ENCODE measurements around the gene CELF2. TPM values are rescaled to one million over a fixed set of nuclear protein-coding genes. Genes with fewer than 3 reads are reported as not detected.

CELF2 gene
- total and polyA plus RNA-seq, 8 donors, result 58.0 to 107 (median 65.9) TPM

DNA sequence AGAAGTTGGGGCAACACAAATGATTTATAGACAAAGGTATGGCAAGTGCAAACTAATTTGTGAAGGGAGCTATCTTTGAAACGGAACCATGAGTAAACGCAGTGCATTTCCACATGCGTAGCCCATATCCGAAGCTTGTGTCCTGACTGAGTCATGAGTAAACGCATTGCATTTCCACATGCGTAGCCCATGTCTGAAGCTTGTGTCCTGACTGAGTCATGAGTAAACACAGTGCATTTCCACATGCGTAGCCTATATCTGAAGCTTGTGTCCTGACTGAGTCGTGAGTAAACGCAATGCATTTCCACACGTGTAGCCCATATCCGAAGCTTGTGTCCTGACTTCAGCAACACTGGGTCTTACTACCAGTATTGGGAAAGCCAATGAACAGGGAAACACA, 95.0 kb downstream of the CELF2 start:
- Histone ChIP-seq H3K4me1 (peaks cover 0 to 8% of the 10 kb centered on the region in 2 donors), H3K27me3 (no peaks in the 10 kb centered on the region), H3K4me3 (no peak overlapping the region), H3K27ac (no peak overlapping the region), H3K9me3 (peaks cover 0 to 4% of the 10 kb centered on the region in 2 donors), H3K36me3 (no peaks in the 10 kb centered on the region)
- intact Hi-C loops (cut with DNase I), result no loop called here
- no peak for ATAC-seq
- no peak for DNase-seq
- TF ChIP-seq, protein P1, sequence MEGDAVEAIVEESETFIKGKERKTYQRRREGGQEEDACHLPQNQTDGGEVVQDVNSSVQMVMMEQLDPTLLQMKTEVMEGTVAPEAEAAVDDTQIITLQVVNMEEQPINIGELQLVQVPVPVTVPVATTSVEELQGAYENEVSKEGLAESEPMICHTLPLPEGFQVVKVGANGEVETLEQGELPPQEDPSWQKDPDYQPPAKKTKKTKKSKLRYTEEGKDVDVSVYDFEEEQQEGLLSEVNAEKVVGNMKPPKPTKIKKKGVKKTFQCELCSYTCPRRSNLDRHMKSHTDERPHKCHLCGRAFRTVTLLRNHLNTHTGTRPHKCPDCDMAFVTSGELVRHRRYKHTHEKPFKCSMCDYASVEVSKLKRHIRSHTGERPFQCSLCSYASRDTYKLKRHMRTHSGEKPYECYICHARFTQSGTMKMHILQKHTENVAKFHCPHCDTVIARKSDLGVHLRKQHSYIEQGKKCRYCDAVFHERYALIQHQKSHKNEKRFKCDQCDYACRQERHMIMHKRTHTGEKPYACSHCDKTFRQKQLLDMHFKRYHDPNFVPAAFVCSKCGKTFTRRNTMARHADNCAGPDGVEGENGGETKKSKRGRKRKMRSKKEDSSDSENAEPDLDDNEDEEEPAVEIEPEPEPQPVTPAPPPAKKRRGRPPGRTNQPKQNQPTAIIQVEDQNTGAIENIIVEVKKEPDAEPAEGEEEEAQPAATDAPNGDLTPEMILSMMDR (IDR thresholded peaks at IDR 0.05), result no peak

DNA sequence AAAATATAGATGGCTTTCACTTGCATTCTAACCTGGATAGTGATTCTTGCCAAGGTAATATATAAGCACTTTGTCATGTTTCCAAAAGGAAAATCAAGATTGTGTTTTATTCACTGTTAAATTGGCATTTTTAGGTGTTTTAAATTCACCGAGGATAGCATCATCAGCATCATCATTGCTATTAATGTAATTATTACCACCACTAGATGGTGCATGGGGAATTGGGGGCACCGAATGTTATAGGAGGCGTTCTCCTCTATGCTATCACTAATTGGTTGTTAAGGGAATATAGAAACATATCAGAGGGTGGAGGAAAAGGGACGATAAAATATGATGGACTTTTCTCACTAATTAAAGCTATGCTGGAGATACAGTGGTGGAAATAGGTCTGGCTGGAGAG, 95.5 kb downstream of the CELF2 start:
- peaks cover 0 to 8% of the 10 kb centered on the region in 2 donors for H3K4me1 ChIP-seq
- intact Hi-C loops (cut with DNase I), result no loop called here
- TF ChIP-seq, protein P1 (IDR thresholded peaks at IDR 0.05), result peak in 1 of 2 donors; percentile 15
- no peaks in the 10 kb centered on the region for H3K36me3 ChIP-seq
- ATAC-seq, result peak; percentile 26
- H3K9me3 ChIP-seq, result peaks cover 0 to 4% of the 10 kb centered on the region in 2 donors
- H3K27ac ChIP-seq, result no peak overlapping the region
- DNase-seq, result no peak
- H3K4me3 ChIP-seq, result no peak overlapping the region
- no peaks in the 10 kb centered on the region for H3K27me3 ChIP-seq

DNA sequence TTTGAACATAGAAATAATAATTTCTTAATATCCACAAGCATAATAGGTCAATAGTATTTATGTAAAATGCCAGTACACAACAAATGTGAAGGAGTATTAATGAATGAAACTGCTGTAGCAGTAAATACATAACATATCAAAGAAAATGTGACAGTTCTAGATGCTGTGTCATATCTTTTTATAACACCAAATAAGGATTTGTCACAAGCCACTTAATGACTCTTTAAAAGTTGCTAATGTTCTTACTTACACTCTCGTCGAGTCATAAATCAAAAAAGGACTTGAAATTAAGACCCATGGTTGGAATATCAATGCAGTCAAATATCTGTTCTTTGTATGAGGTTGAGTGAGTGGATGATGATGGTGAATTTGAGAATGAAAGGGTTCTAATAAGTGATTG, 96.6 kb downstream of the CELF2 start:
- intact Hi-C loops (cut with DNase I), result no loop called here
- peaks cover 0 to 8% of the 10 kb centered on the region in 2 donors for H3K4me1 ChIP-seq
- H3K27me3 ChIP-seq, result no peaks in the 10 kb centered on the region
- TF ChIP-seq, protein P1 (IDR thresholded peaks at IDR 0.05), result no peak
- no peaks in the 10 kb centered on the region for H3K36me3 ChIP-seq
- DNase-seq, result no peak
- peaks cover 0 to 4% of the 10 kb centered on the region in 2 donors for H3K9me3 ChIP-seq
- no peak for ATAC-seq
- H3K4me3 ChIP-seq, result no peak overlapping the region
- no peak overlapping the region for H3K27ac ChIP-seq

DNA sequence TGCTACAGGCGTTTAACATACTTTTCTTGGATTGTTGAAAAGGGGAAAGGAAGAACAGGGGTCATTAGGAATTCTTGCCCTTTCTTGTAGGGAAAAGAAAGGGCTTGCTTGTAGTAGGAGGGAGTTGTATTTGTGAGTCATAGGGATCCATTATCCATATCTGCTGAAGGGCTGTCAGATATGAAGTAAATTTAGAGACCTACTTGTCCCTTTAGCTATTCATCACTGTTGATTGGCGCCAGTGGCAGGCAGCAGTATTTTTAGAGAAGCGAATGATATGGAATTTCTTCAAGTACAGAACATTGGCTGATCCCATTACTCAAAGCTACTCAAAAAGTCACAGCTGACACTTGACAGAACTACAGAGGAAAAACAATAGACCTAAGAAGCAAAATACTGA, 97.7 kb downstream of the CELF2 start:
- peaks cover 0 to 8% of the 10 kb centered on the region in 2 donors for H3K4me1 ChIP-seq
- DNase-seq (no peak), ATAC-seq (no peak)
- TF ChIP-seq, protein P1 (IDR thresholded peaks at IDR 0.05), result no peak
- H3K27ac ChIP-seq, result no peak overlapping the region
- intact Hi-C loops (cut with DNase I), result no loop called here
- H3K4me3 ChIP-seq, result no peak overlapping the region
- H3K9me3 ChIP-seq, result no peaks in the 10 kb centered on the region
- no peaks in the 10 kb centered on the region for H3K36me3 ChIP-seq
- no peaks in the 10 kb centered on the region for H3K27me3 ChIP-seq

DNA sequence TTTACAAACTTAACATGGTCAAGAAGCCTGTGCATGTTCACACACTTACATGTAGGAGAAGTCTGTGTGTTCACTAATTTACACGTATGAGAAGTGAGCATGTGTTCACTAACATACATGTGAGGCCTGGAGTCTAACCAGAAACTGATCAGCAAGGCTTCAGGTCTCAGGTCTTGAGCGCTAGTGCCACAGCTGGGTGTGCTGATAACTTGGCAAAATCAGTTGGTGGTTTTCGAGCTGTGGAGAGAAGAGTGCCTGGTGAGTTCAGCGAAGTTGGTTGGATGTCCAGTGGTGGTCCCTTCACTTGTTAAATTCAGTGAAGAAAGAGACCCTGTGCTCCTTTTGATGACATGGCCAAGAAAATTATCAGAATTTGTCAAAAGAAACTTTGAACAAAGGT, 98.7 kb downstream of the CELF2 start:
- no peaks in the 10 kb centered on the region for H3K9me3 ChIP-seq
- no peak overlapping the region for H3K27ac ChIP-seq
- no peaks in the 10 kb centered on the region for H3K36me3 ChIP-seq
- H3K4me3 ChIP-seq, result no peak overlapping the region
- TF ChIP-seq, protein P1 (IDR thresholded peaks at IDR 0.05), result no peak
- ATAC-seq (no peak), DNase-seq (no peak)
- no peaks in the 10 kb centered on the region for H3K27me3 ChIP-seq
- peaks cover 0 to 8% of the 10 kb centered on the region in 2 donors for H3K4me1 ChIP-seq
- intact Hi-C loops (cut with DNase I), result no loop called here

Measured in left lung (tissue), 10 donors.